Lower leg skin (tissue), 4 donors: ENCODE data around the gene RAD18. TPM values are rescaled to one million over a fixed set of nuclear protein-coding genes. Genes with fewer than 3 reads are reported as not detected.

Experiments used
- DNase-seq, 2 donors: peaks; one replicate each; pipeline ENCODE4 v3.0.0-alpha.2; 2019; ENCODE audit warnings: low spot score in 2 of 2
- H3K4me3 ChIP-seq: fragments of 200-600 bp; sonication (generic); 2 replicates; pipeline ENCODE4 v1.5.1; 2017; ENCODE audit warnings: mild to moderate bottlenecking, low read depth; ENCODE audit not compliant: poor library complexity, severe bottlenecking
- CTCF ChIP-seq, 3 donors: fragments of 450-650 bp; IDR thresholded peaks; one replicate each; pipeline ENCODE4 v1.5.1; 2016; ENCODE audit warnings: antibody characterized with exemption in 3 of 3, mild to moderate bottlenecking in 3 of 3, moderate library complexity in 2 of 3
- POLR2A ChIP-seq, 2 donors: fragments of 450-650 bp; IDR thresholded peaks; one replicate each; pipeline ENCODE4 v1.6.1; 2016 to 2017; ENCODE audit warnings: antibody characterized with exemption in 2 of 2, mild to moderate bottlenecking in 1 of 2, moderate library complexity in 1 of 2
- WGBS, 2 donors: methylation state at CpG; one replicate each; pipeline ENCODE4 v1.1.5; 2018; 5-methylcytosine and 5-hydroxymethylcytosine counted together
- intact Hi-C: fragments of 100-400 bp; cut with DNase I; formaldehyde crosslinking; loops from one replicate; pipeline ENCODE4 v1.15.0; 2023; ENCODE audit warnings: low total_unique reads
- total RNA-seq, 4 donors: library from RNA; depleted of rRNA; stranded (reverse); fragments of >200 nt; gene quantifications; one replicate each; pipeline ENCODE4 v1.1.0, GENCODE V29; 2016

RAD18 gene
- total RNA-seq, 4 donors from 2014 or later: 6.5 to 14.7 (median 9.2) TPM

DNA sequence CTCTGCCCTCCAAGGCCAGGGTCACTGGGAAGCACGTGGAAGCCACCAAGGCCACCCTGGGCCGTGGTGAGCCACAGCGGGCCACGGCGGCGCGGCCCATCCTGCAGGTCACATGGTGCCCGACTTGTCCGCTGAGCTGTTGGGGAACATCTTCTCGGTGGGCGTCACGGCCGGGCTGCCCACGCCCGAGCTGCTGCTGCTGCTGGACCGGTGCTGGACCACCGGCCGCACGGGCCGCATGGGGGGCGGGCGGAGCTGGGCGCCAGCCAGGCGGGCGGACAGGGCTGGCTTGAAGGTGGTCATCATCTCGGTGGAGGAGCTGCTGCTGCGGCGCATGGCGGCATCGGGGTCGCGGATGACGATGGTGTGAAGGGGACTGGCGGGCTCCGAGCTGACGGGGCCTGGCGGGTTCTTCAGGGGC is 22.1 kb upstream of the RAD18 start:
- H3K4me3 ChIP-seq: no peak overlapping the region
- TF ChIP-seq CTCF (IDR thresholded peaks at IDR 0.05): no peak
- TF ChIP-seq POLR2A (IDR thresholded peaks at IDR 0.05): no peak
- peak in 1 of 2 donors; percentile 72 for DNase-seq
- intact Hi-C loops: loop anchor here (5.0 to 10.0 kb wide), 2 partner anchors 89 to 317 kb away; no protein-coding TSS in a partner anchor
- 97 to 98% methylated on average over 14 to 28 of the region's 37 CpGs for WGBS, 2 donors

DNA sequence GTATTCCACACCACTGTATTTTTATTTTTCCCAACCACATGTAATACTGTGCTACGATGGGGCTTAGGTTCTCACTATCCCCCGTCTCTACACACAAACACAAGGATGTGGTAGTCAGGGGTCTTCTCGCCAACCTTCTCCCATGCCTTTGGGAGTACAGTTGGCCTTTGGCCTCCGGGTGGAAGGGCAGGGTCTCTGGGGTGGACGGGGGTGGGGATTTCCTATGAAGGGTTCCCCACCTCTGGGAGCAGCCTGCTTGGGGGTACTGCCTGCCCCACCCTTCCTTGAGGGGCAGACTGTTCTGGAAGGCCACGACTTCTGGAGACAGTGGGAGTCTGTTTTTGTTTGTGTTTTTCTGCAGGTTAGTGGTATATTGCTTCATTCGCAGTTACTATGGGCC is 21.3 kb upstream of the RAD18 start:
- TF ChIP-seq POLR2A (IDR thresholded peaks at IDR 0.05) (no peak), CTCF (IDR thresholded peaks at IDR 0.05) (no peak)
- DNase-seq: peak in 1 of 2 donors; percentile 62
- WGBS, 2 donors: 84 to 89% methylated on average over 7 of the region's 7 CpGs
- intact Hi-C loops: loop anchor here (10.0 kb wide), 1 partner anchor 90 kb away; no protein-coding TSS in a partner anchor
- no peak overlapping the region for H3K4me3 ChIP-seq

DNA sequence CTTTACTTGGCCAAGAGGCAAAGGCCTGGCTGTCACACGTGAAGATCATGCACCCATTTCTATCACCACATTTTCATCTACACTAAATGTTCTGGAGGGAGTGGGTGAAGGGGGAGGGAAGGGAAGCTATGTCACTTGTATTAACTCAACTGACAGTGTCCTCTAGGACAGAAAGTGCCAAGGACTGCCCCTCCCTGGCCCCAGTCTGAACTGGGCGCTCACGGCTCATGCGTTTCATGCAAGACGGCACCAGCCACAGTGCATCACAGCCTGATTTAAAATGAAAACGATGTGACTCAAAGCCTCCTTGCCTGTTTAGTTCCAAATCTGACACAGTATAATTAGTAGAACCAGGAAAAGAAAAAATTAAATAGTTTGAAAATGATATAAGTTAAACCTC is 20.8 kb upstream of the RAD18 start:
- TF ChIP-seq POLR2A (IDR thresholded peaks at IDR 0.05): no peak
- TF ChIP-seq CTCF (IDR thresholded peaks at IDR 0.05): no peak
- intact Hi-C loops: loop anchor here (10.0 kb wide), 1 partner anchor 91 kb away; no protein-coding TSS in a partner anchor
- 83 to 84% methylated on average over 6 of the region's 6 CpGs for WGBS, 2 donors
- DNase-seq: peak in 1 of 2 donors; percentile 69
- H3K4me3 ChIP-seq: no peak overlapping the region

GRCh38 chr3:8983591-8983990 is 20.3 kb upstream of the RAD18 start:
- DNase-seq: peak in 1 of 2 donors; percentile 10
- WGBS, 2 donors: 87 to 95% methylated on average over 5 of the region's 5 CpGs
- no peak for TF ChIP-seq POLR2A (IDR thresholded peaks at IDR 0.05)
- TF ChIP-seq CTCF (IDR thresholded peaks at IDR 0.05): no peak
- no peak overlapping the region for H3K4me3 ChIP-seq
- intact Hi-C loops: loop anchor here (10.0 kb wide), 1 partner anchor 91 kb away; no protein-coding TSS in a partner anchor

- WGBS, 2 donors: 82 to 92% methylated on average over 1 of the region's 1 CpG
- TF ChIP-seq CTCF (IDR thresholded peaks at IDR 0.05): no peak
- TF ChIP-seq POLR2A (IDR thresholded peaks at IDR 0.05): no peak
- intact Hi-C loops: loop anchor here (10.0 kb wide), 1 partner anchor 92 kb away; no protein-coding TSS in a partner anchor
- H3K4me3 ChIP-seq: no peak overlapping the region
- no peak for DNase-seq
Observed at GRCh38 chr3:8983026-8983425, 19.8 kb upstream of the RAD18 start.

DNA sequence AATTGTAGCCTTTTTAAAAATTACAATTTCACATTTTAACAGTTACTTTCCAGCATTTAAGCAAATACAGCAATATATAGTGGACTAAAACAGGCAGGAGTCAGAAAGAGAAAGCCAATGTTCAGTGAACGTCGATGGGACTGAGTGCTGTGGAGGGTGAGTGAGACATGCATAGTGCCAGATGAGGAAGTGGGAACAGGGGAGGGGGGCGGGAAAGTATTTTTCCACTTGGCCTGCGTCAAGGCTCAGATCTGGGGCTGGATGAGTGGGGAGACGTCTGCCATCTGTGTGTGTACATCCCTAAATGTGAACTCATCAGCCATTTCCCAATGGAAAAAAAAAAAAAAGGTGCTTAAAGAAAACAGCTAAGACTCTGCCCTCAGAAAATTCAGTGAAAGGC is 19.2 kb upstream of the RAD18 start:
- WGBS, 2 donors: 35 to 53% methylated on average over 5 of the region's 5 CpGs
- TF ChIP-seq CTCF (IDR thresholded peaks at IDR 0.05): no peak
- no peak for TF ChIP-seq POLR2A (IDR thresholded peaks at IDR 0.05)
- no peak for DNase-seq
- intact Hi-C loops: loop anchor here (10.0 kb wide), 1 partner anchor 92 kb away; no protein-coding TSS in a partner anchor
- H3K4me3 ChIP-seq: no peak overlapping the region
